H1 (cell line): ENCODE data around the gene SKAP1. TPM values are rescaled to one million over a fixed set of nuclear protein-coding genes. Genes with fewer than 3 reads are reported as not detected.

Experiments used
- CTCF ChIA-PET: fragments of 300-600 bp; sonication (Branson Sonifier 250); formaldehyde crosslinking; loops from one replicate; lab custom pipeline; 2021; ENCODE audit not compliant: partially characterized antibody; lab: Charles Lee
- POLR2A ChIA-PET: fragments of 300-600 bp; sonication (Branson Sonifier 250); formaldehyde crosslinking; loops from one replicate; lab custom pipeline; 2021; ENCODE audit warnings: inconsistent platforms; ENCODE audit not compliant: partially characterized antibody; lab: Charles Lee
- DNase-seq, 2 experiments: peaks; one replicate each; pipeline versions ENCODE4 v3.0.0 to v3.0.0-alpha.2; 2010 to 2022; ENCODE audit warnings: low spot score in 2 of 2, low read depth in 1 of 2, mixed read lengths in 1 of 2
- FAIRE-seq: peaks from 2 replicates; lab custom pipeline; 2011; peaks lifted over from hg19 to GRCh38; lab: Jason Lieb, UNC
- H2AFZ ChIP-seq: 2 replicates; pipeline ENCODE4 v1.8.1; 2012; ENCODE audit warnings: low read length, inconsistent platforms
- H2AK5ac ChIP-seq: 2 replicates; pipeline ENCODE4 v1.6.1; 2013; ENCODE audit warnings: low read depth, low read length
- H2BK120ac ChIP-seq: replicated peaks from 2 replicates; pipeline ENCODE3; 2013; ENCODE audit warnings: low read depth, low read length, inconsistent platforms
- H2BK12ac ChIP-seq: 2 replicates; pipeline ENCODE4 v1.6.1; 2013; ENCODE audit warnings: low read depth, low read length
- H2BK15ac ChIP-seq: 2 replicates; pipeline ENCODE4 v1.6.1; 2013; ENCODE audit warnings: low read length
- H2BK20ac ChIP-seq: 2 replicates; pipeline ENCODE4 v1.6.1; 2013; ENCODE audit warnings: low read length
- H2BK5ac ChIP-seq: 2 replicates; pipeline ENCODE4 v1.6.1; 2013; ENCODE audit warnings: low read depth, low read length
- H3K14ac ChIP-seq: 2 replicates; pipeline ENCODE4 v1.6.1; 2013; ENCODE audit warnings: inconsistent platforms; ENCODE audit not compliant: insufficient read length
- H3K18ac ChIP-seq: 2 replicates; pipeline ENCODE4 v1.6.1; 2013; ENCODE audit warnings: low read length; ENCODE audit errors: extremely low read depth
- H3K23ac ChIP-seq: 2 replicates; pipeline ENCODE4 v1.6.1; 2013; ENCODE audit warnings: inconsistent platforms; ENCODE audit not compliant: insufficient read length
- H3K23me2 ChIP-seq: 2 replicates; pipeline ENCODE4 v1.6.1; 2013; ENCODE audit warnings: low read depth, low read length
- H3K27ac ChIP-seq: 2 replicates; pipeline ENCODE4 v1.6.1; 2011; ENCODE audit warnings: low read depth, low read length, inconsistent platforms
- H3K27me3 ChIP-seq, 4 experiments: replicated peaks in 1 of 4; 1 replicate in 1 of 4; 2 replicates in 3 of 4; pipeline versions ENCODE4 v1.6.1 to v1.8.1; 2011 to 2013; ENCODE audit warnings: low read length in 3 of 4, mild to moderate bottlenecking in 3 of 4, inconsistent platforms in 2 of 4, mixed read lengths in 2 of 4, moderate library complexity in 1 of 4; ENCODE audit not compliant: control insufficient read depth in 3 of 4, insufficient read depth in 3 of 4; ENCODE audit errors: extremely low read depth in 1 of 4
- H3K36me3 ChIP-seq, 4 experiments: 2 replicates each; pipeline versions ENCODE4 v1.6.1 to v1.8.1; 2011 to 2013; ENCODE audit warnings: mild to moderate bottlenecking in 4 of 4, low read length in 3 of 4, moderate library complexity in 2 of 4, control low read depth in 1 of 4, inconsistent platforms in 1 of 4; ENCODE audit not compliant: insufficient read depth in 4 of 4, control insufficient read depth in 2 of 4
- H3K4ac ChIP-seq: replicated peaks from 2 replicates; pipeline ENCODE3; 2013; ENCODE audit warnings: low read length, low read depth, mixed read lengths, inconsistent platforms; ENCODE audit not compliant: insufficient read length
- H3K4me1 ChIP-seq, 4 experiments: replicated peaks in 1 of 4; 1 replicate in 1 of 4; 2 replicates in 3 of 4; pipeline versions ENCODE4 v1.6.1 to v1.8.1; 2011 to 2013; ENCODE audit warnings: low read length in 3 of 4, inconsistent platforms in 2 of 4, mixed read lengths in 1 of 4; ENCODE audit not compliant: insufficient read depth in 4 of 4, control insufficient read depth in 3 of 4
- H3K4me2 ChIP-seq, 2 experiments: 2 replicates each; pipeline versions ENCODE4 v1.6.1 to v1.8.1; 2011 to 2013; ENCODE audit warnings: low read depth in 2 of 2, low read length in 2 of 2, control low read depth in 1 of 2, inconsistent platforms in 1 of 2, mild to moderate bottlenecking in 1 of 2; ENCODE audit not compliant: insufficient read depth in 1 of 2
- H3K4me3 ChIP-seq, 4 experiments: fragments of 200-600, 300-600 bp in 1 of 4; sonication (generic), shearing (Covaris generic), sonication (Bioruptor Twin) in 1 of 4; 2 replicates each; pipeline versions ENCODE4 v1.5.1 to v1.8.1; 2011 to 2016; ENCODE audit warnings: low read length in 4 of 4, low read depth in 3 of 4, control low read depth in 2 of 4, inconsistent platforms in 2 of 4, mild to moderate bottlenecking in 2 of 4, mixed read lengths in 1 of 4, moderate library complexity in 1 of 4; ENCODE audit not compliant: insufficient read depth in 2 of 4; ENCODE audit errors: extremely low read depth in 1 of 4
- H3K56ac ChIP-seq: replicated peaks from 2 replicates; pipeline ENCODE3; 2013; ENCODE audit warnings: low read depth, mild to moderate bottlenecking, mixed read lengths, low read length, inconsistent platforms; ENCODE audit not compliant: insufficient read length
- H3K79me1 ChIP-seq: 2 replicates; pipeline ENCODE4 v1.6.1; 2013; ENCODE audit warnings: low read depth, low read length, control low read depth
- H3K79me2 ChIP-seq, 2 experiments: 2 replicates each; pipeline versions ENCODE4 v1.6.1 to v1.8.1; 2012 to 2013; ENCODE audit warnings: low read length in 2 of 2, mild to moderate bottlenecking in 2 of 2, inconsistent platforms in 1 of 2; ENCODE audit not compliant: insufficient read depth in 2 of 2, control insufficient read depth in 1 of 2
- H3K9ac ChIP-seq, 4 experiments: replicated peaks in 1 of 4; 1 replicate in 1 of 4; 2 replicates in 3 of 4; pipeline versions ENCODE4 v1.6.1 to v1.8.1; 2011 to 2013; ENCODE audit warnings: low read depth in 3 of 4, low read length in 3 of 4, control low read depth in 2 of 4, mild to moderate bottlenecking in 2 of 4, moderate library complexity in 2 of 4, inconsistent platforms in 1 of 4; ENCODE audit errors: extremely low read depth in 1 of 4
- H3K9me3 ChIP-seq, 2 experiments: 2 replicates each; pipeline versions ENCODE4 v1.6.1 to v1.8.1; 2012 to 2013; ENCODE audit warnings: mild to moderate bottlenecking in 2 of 2, moderate library complexity in 2 of 2, control low read depth in 1 of 2, inconsistent platforms in 1 of 2, low read depth in 1 of 2, low read length in 1 of 2, mixed read lengths in 1 of 2; ENCODE audit not compliant: insufficient read depth in 2 of 2
- H4K20me1 ChIP-seq, 2 experiments: replicated peaks in 1 of 2; 2 replicates each; pipeline versions ENCODE3 to v1.8.1; 2011 to 2013; ENCODE audit warnings: inconsistent platforms in 2 of 2, low read length in 2 of 2, mild to moderate bottlenecking in 1 of 2; ENCODE audit not compliant: insufficient read depth in 2 of 2, control insufficient read depth in 1 of 2
- H4K5ac ChIP-seq: 2 replicates; pipeline ENCODE4 v1.6.1; 2013; ENCODE audit warnings: low read length, low read depth, mixed read lengths, inconsistent platforms; ENCODE audit not compliant: insufficient read length
- H4K8ac ChIP-seq: 2 replicates; pipeline ENCODE4 v1.8.0; 2013; ENCODE audit warnings: mild to moderate bottlenecking, moderate library complexity, low read length, inconsistent platforms; ENCODE audit not compliant: insufficient read depth; ENCODE audit errors: extremely low read depth
- H4K91ac ChIP-seq: replicated peaks from 2 replicates; pipeline ENCODE3; 2013; ENCODE audit warnings: low read length, mixed read lengths, inconsistent platforms; ENCODE audit not compliant: insufficient read length
- ASH2L ChIP-seq: fragments of 200-600, 300-600 bp; sonication (generic); IDR thresholded peaks from one replicate; pipeline ENCODE4 v1.7.1; 2017; ENCODE audit warnings: low read length
- BACH1 ChIP-seq: IDR thresholded peaks from 2 replicates; pipeline ENCODE4 v1.6.1; 2012; ENCODE audit warnings: low read length, improper control_type of control experiment
- CTBP2 ChIP-seq: IDR thresholded peaks from 2 replicates; pipeline ENCODE4 v1.7.0; 2011; ENCODE audit warnings: borderline replicate concordance, mild to moderate bottlenecking, moderate library complexity, mixed read lengths, low read length; ENCODE audit not compliant: insufficient read depth, insufficient read length
- EGR1 ChIP-seq: IDR thresholded peaks from 2 replicates; pipeline ENCODE4 v1.6.1; 2011; ENCODE audit warnings: low read depth, low read length, borderline replicate concordance
- JUN ChIP-seq: IDR thresholded peaks from 2 replicates; pipeline ENCODE4 v1.6.1; 2011; ENCODE audit warnings: low read depth, mild to moderate bottlenecking, improper control_type of control experiment, low read length
- RAD21 ChIP-seq, 2 experiments: IDR thresholded peaks in 1 of 2; conservative IDR thresholded peaks in 1 of 2; 2 replicates each; pipeline ENCODE4 v1.6.1; 2011; ENCODE audit warnings: low read depth in 2 of 2, low read length in 2 of 2, improper control_type of control experiment in 1 of 2, inconsistent platforms in 1 of 2, mild to moderate bottlenecking in 1 of 2, moderate library complexity in 1 of 2
- SAP30 ChIP-seq: fragments of 300-600 bp; sonication (generic); IDR thresholded peaks from 2 replicates; pipeline ENCODE4 v1.7.1; 2012; ENCODE audit warnings: low read length, moderate library complexity, mild to moderate bottlenecking, inconsistent platforms; ENCODE audit not compliant: insufficient read depth, insufficient replicate concordance
- WGBS, 2 experiments: shearing (Covaris generic) in 1 of 2; methylation state at CpG; one replicate each; pipeline versions ENCODE4 v1.1.6 to v1.1.7; 2013 to 2015; ENCODE audit warnings: low lambda C conversion rate in 2 of 2, mixed read lengths in 2 of 2, inconsistent platforms in 1 of 2, low coverage in 1 of 2, missing lambda C conversion rate in 1 of 2; ENCODE audit not compliant: insufficient replicate concordance in 2 of 2, insufficient coverage in 1 of 2, insufficient read length in 1 of 2; ENCODE audit errors: extremely low coverage in 1 of 2, missing lambda C conversion rate in 1 of 2; 5-methylcytosine and 5-hydroxymethylcytosine counted together
- polyA plus RNA-seq, 7 experiments: library from polyadenylated mRNA; depleted of rRNA in 3 of 7; stranded (reverse) in 5 of 7; unstranded in 2 of 7; fragments of >200 nt in 5 of 7; fragments of 200-250 nt in 2 of 7; gene quantifications; 1 replicate in 5 of 7; 2 replicates in 1 of 7; 4 replicates in 1 of 7; pipeline versions ENCODE4 v1.2.1 to v1.2.3, GENCODE V29; 2011 to 2013; ENCODE audit warnings: missing spikeins in 2 of 7, mixed read lengths in 2 of 7
- total RNA-seq: library from RNA; stranded (reverse); fragmentation: NEBNext Ultra II Directional; extraction: Animal tissue kit (Norgen Biotek cat#: 25700); gene quantifications from 2 replicates; pipeline ENCODE4 v1.2.1, GENCODE V29; 2021
- TF ChIP-seq, protein P1 (sequence below): IDR thresholded peaks from 2 replicates; pipeline ENCODE4 v1.6.1; 2011; ENCODE audit warnings: low read length, improper control_type of control experiment

SKAP1 gene
- total and polyA plus RNA-seq, 2 of the 8 experiments (the other 6 are each of a cell fraction or from before 2014, with no cell fraction given) = not detected

DNA sequence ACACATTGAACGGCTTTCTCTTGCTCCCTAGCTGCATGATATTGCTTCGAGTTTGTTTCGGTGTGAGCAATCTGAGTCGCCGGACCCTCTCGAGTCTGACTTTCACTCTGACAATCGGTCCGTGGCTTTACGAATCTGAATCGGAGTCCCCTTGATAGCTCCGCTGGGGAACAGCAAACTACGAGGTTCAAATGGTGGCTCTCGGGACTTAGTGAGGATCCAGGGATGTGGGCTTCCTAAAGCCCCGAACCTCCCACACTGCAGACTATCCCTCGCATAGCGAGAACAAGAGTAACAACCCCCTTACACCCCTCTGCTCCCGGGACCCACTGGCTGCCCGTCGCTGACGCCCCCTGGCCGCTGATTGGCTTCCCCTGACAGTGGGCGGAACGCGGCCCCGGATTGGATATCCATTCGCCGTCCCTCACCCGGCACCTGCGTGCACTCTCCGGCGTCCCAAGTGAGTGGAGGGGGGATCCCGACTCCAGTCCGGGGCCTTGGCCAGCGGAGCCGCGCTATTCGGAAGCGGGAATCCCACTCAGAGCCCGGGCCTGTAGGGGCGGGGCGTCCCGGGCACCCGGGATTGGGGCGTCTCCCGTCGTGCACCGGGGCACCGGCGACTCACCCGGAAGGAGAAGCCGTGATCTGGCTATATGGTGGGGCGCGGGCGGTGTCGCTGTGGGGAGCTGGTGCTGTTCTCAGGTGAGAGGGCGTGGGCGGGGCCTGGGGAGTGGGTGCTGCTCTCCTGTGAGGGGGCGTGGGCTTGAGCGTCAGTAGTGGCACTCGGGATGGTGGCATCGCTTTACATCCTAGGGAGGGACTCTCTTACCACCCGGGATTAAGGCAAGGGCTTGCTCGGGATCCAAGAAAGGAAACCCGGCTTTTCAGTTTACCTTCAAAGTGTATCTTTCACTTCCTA lies 322.6 kb downstream of the SKAP1 start, which contains the start of gene SNX11:
SNX11 (plus strand) TSS at position 630 of the 919 bp plus-strand sequence. CDS start 4,278 bp downstream, outside the sequence.
- H3K27me3 ChIP-seq = no peaks in the 10 kb centered on the region
- POLR2A ChIA-PET = interaction anchor here (0.9 to 4.6 kb wide), 19 partner anchors 9 to 165 kb away, joined by 3 to 36 read pairs (median 5); partner anchors contain the start of genes NFE2L1 and PNPO
- no peak within 1 kb of the TSS for H2BK12ac ChIP-seq
- H3K23me2 ChIP-seq = peaks cover 10% of the 10 kb centered on the region
- H3K79me1 ChIP-seq = no peaks in the 10 kb centered on the region
- DNase-seq (peak; percentile 61 to 96), FAIRE-seq (no peak)
- peak within 1 kb of the TSS; percentile 69 for H3K27ac ChIP-seq
- 5% methylated on average over 64 of the region's 64 CpGs; no CpG with 5 or more reads in 1 of the 2 experiments for WGBS, 2 experiments
- CTCF ChIA-PET = interaction anchor here (0.9 to 6.0 kb wide), 21 partner anchors 10 to 255 kb away, joined by 3 to 33 read pairs (median 3); no protein-coding TSS in a partner anchor
- H3K4me2 ChIP-seq = peak within 1 kb of the TSS; percentile 87 to 91
- H3K4me3 ChIP-seq = peak within 1 kb of the TSS; percentile 82 to 95 (median 88)
- H2BK5ac ChIP-seq = peak within 1 kb of the TSS; percentile 83; the same call in 1 of the 2 replicates
- peak within 1 kb of the TSS; percentile 52 for H3K56ac ChIP-seq
- H2AFZ ChIP-seq = peak within 1 kb of the TSS; percentile 98
- peak within 1 kb of the TSS; percentile 64 to 89 (median 75) for H3K9ac ChIP-seq
- peak within 1 kb of the TSS; percentile 80 for H4K5ac ChIP-seq
- H2BK120ac ChIP-seq = no peak within 1 kb of the TSS
- H3K18ac ChIP-seq = peak within 1 kb of the TSS; percentile 48; the same call in 1 of the 2 replicates
- H3K4me1 ChIP-seq = no peaks in the 10 kb centered on the region; a peak in 1 of 7 replicates
- H3K4ac ChIP-seq = peak within 1 kb of the TSS; percentile 36
- peak within 1 kb of the TSS; percentile 86; the same call in 1 of the 2 replicates for H4K8ac ChIP-seq
- peak within 1 kb of the TSS; percentile 81; the same call in 1 of the 2 replicates for H2BK15ac ChIP-seq
- H3K9me3 ChIP-seq = no peaks in the 10 kb centered on the region
- peaks cover 4 to 42% of the 10 kb centered on the region in 2 experiments for H3K79me2 ChIP-seq
- no peaks in the 10 kb centered on the region for H3K36me3 ChIP-seq
- H3K14ac ChIP-seq = no peak within 1 kb of the TSS
- peaks cover under 1 to 2% of the 10 kb centered on the region in 2 experiments for H4K20me1 ChIP-seq
- no peak within 1 kb of the TSS for H4K91ac ChIP-seq
- no peak within 1 kb of the TSS for H3K23ac ChIP-seq
- no peak within 1 kb of the TSS for H2AK5ac ChIP-seq
- H2BK20ac ChIP-seq = no peak within 1 kb of the TSS
- TF ChIP-seq RAD21 (IDR thresholded peaks at IDR 0.05 in 1 of 2, conservative IDR thresholded peaks at IDR 0.05 in 1 of 2; ENCODE audit: low read depth in 2 of 2, low read length in 2 of 2) (no peak), BACH1 (peak; percentile 48; the same call in 1 of the 2 replicates), EGR1 (no peak; the same call in 1 of the 2 replicates), SAP30 (no peak), ASH2L (peak; percentile 92), CTBP2 (no peak), JUN (no peak)
- TF ChIP-seq, protein P1, sequence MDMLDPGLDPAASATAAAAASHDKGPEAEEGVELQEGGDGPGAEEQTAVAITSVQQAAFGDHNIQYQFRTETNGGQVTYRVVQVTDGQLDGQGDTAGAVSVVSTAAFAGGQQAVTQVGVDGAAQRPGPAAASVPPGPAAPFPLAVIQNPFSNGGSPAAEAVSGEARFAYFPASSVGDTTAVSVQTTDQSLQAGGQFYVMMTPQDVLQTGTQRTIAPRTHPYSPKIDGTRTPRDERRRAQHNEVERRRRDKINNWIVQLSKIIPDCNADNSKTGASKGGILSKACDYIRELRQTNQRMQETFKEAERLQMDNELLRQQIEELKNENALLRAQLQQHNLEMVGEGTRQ = no peak
